GM19240 (cell line): ENCODE data around the gene SDHAF3.
"Not testable (repeated sequence)": the region's sequence is repeated elsewhere in the genome, so short reads cannot be mapped to it uniquely, and the experiment has no call there.

Source experiments
- DNase-seq: peaks from one replicate; pipeline ENCODE4 v3.0.0; 2011; ENCODE audit warnings: low spot score; ENCODE audit not compliant: insufficient read length

Gene SDHAF3

DNA sequence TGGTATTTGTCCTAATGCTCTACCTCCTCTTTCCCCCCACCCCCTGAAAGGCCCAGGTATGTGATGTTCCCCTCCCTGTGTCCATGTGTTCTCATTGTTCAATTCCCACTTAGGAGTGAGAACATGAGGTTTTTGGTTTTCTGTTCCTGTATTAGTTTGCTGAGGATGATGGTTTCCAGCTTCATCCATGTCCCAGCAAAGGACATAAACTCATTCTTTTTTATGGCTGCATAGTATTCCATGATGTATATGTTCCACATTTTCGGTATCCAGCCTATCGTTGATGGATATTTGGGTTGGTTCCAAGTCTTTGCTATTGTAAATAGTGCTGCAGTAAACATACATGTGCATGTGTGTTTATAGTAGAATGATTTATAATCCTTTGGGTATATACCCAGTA lies 5.6 kb downstream of the SDHAF3 start:
- not testable (repeated sequence) for DNase-seq

DNA sequence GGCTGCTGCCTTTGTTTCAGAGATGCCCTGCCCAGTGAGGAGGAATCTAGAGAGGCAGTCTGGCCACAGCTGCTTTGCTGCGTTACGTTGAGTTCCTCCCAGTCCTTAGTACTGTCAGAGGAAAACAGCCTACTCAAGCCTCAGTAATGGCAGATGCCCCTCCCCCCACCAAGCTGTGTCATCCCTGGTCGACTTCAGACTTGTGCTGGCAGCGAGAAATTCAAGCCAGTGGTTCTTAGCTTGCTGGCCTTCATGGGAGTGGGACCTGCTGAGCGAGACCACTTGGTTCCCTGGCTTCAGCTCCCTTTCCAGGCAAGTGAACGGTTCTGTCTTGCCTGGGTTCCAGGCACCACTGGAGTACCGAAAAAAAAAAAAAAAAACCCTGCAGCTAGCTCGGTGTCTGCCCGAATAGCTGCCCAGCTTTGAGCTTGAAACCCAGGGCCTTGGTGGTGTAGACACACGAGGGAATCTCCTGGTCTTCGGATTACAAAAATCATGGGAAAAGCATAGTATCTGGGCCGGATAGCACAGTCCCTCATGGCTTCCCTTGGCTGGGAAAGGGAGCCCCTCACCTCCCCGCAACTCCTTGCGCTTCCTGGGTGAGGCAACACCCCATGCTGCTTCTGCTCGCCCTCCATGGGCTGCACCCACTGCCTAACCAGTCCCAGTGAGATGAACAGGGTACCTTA lies 9.1 kb downstream of the SDHAF3 start:
- no peak for DNase-seq

DNA sequence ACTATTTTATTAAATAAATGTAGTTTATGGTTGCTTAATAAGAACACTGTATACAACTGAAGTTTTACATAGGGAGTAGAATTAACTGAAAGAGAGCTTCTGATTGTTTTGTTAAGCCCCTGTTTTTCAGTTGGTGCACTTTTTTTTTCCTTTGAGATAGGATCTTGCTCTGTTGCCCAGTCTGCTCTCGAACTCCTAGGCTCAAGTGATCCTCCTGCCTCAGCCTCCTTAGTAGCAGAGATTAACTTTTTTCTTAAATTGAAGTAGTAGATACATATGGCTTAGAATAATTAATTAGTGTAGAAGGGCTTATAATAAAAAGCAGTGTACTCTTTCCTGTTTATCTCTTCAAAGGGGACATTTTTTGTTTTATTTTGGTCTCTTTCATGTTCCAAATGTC lies 11.2 kb downstream of the SDHAF3 start:
- DNase-seq = no peak

DNA sequence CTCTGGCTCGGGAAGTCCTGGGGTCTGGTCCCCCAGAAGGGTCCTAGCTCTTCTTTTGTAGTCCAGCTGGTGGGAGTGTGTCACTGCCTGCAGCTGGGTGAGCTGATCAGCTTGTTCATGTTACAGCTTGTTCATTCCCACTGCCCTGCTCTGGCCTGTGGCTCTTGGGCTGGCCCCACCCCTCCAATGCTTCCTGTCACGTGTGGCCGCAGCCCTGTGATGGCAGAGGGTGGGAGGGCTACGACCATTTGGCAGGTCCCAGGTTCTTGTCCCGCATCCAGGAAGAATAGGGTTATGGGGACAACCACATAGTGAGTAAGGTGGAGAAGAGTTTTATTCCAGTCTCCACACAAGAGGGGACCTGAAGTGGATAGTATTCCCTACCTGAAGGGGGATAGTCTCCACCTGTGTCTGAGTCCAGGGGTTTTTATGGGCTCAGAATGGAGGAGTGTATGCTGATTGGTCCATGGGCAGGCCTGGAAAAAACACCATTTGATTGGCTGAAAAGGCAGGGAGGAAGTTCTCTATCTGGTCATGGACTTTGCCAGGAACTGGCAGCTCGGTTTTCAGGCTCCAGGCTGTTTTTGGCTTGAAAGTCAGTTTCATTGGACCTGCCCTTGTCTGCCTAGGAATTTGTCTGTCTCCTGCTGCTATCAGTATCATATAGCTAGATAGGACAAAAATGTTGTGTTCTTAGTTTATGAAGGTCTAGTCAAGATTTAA lies 13.1 kb downstream of the SDHAF3 start:
- DNase-seq = no peak

DNA sequence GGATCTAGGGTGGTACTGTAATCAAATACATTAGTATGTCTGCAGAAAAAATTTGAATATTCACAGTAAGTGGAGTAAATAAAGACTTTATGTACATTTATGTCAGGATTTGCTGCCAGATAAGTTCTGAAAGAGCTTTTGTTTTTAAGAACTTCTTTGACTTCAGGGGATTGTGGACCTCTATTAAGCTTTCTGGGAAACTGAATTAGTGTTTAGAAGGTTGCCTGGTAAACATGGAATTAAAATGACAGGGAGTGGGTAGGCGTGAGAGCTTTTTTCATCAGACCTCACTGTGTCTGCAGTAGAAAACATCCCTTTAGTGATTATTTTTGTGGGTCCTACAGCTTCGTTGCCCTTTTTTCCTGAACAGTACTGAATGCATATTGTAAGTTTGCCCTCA lies 15.7 kb downstream of the SDHAF3 start:
- DNase-seq = no peak

DNA sequence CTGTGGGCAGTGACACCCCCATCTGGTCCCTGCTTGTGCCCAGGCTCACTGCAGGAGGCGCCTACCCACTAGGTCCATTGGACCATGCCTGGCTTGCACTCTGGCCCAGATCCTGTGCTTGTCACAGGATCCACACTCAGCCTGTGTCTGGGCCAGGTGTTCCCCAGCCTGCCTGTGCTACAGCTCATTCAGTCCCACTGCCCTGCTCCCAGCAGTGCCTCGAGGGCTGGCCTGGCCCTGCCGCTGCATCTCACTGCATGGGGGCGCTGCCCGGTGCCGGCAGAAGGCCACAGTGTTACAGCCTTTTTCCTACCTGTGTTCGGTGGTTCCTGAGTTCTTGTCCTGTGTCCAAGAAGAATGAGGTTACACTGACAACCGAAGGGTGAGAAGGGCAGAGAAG lies 21.3 kb downstream of the SDHAF3 start:
- no peak for DNase-seq

DNA sequence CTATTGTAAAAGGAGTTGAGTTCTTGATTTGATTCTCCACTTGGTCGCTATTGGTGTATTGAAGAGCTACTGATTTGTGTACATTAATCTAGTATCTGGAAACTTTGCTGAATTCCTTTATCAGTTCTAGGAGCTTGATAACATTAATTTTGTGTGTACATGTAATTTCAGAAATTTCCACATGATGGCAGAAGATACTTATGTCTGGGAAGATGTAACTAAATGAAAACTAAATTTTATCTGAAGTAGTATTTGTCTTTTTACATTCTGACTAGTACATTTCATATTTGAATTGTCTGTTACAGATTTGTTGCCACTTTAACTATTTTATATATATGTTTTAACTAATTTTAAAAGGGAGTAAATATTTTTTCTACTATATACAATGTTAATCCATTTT lies 27.6 kb downstream of the SDHAF3 start:
- no peak for DNase-seq

DNA sequence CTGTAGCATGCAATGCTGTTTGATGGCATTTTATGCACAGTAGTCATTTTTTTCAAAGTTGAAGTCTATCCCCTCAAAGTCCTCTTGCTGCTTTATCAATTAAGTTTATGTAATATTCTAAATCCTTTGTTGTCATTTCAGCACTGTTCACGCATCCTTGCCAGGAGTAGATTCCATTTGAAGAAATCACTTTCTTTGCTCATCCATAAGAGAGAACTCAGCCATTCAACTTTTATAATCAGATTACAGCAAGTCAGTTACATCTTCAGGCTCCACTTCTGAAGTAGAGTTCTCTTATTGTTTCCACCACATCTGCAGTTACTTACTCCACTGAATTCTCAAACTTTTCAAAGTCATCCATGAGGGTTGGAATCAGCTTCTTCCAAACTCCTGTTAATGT lies 32.3 kb downstream of the SDHAF3 start:
- DNase-seq = no peak

DNA sequence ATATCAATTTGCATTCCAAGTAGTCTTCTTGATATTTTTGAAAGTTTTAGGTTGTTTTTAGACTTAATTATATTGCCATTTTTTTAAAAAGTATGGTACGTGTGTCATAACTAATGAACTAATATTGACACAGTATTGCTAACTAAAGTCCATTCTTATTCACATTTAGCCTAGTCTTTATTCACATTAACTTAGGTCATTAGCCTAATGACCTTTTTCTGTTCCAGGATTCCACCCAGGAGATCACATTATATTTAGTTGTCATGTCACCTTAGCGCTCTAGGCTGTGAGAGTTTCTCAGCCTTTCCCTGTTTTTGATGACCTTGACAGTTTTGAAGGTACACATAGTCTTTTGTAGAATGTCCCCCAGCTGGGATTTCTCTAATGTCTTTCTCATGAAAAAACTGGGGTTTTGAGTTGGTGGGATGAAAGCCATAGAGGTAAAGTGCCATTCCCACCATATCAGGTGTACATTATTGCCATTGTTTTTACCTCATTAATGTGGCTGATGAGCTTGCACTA lies 38.5 kb downstream of the SDHAF3 start:
- no peak for DNase-seq

DNA sequence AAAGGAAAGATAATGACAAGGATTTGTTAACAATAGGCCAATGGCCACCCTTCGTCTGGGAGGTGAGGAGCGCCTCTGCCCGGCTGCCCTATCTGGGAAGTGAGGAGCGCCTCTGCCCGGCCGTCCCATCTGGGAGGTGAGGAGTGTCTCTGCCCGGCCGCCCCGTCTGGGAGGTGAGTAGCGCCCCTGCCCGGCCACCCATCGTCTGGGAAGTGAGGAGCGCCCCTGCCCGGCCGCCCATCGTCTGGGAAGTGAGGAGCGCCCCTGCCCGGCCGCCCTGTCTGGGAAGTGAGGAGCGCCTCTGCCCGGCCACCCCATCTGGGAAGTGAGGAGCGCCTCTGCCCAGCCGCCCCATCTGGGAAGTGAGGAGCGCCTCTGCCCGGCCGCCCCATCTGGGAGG lies 42.5 kb downstream of the SDHAF3 start:
- not testable (repeated sequence) for DNase-seq

DNA sequence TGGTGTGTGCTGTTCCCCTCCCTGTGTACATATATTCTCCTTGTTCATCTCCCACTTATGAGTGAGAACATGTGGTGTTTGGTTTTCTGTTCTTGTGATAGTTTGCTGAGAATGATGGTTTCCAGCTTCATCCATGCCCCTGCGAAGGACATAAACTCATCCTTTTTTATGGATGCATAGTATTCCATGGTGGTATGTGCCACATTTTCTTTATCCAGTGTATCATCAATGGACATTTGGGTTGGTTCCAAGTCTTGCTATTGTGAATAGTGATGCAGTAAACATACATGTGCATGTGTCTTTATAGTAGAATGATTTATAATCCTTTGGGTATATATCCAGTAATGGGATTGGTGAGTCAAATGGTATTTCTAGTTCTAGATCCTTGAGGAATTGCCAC lies 44.1 kb downstream of the SDHAF3 start:
- DNase-seq = not testable (repeated sequence)

DNA sequence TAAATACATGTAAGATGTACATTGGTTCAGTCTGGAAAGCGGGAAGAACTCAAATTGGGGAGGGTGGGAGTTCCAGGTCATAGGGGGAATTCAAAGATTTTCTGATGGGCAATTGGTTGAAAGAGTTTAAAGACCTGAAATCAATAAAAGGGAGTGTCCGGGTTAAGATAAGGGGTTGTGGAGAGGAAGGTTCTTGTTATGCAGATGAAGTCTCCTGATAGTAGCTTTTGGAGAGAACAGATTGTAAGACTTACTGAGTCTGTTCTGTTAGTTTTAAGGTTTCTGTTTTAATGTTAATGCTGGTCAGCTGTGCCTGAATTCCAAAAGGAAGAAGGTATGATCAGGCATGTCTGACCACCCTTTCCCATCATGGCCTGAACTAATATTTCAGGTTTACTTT lies 48.8 kb downstream of the SDHAF3 start:
- DNase-seq = no peak

DNA sequence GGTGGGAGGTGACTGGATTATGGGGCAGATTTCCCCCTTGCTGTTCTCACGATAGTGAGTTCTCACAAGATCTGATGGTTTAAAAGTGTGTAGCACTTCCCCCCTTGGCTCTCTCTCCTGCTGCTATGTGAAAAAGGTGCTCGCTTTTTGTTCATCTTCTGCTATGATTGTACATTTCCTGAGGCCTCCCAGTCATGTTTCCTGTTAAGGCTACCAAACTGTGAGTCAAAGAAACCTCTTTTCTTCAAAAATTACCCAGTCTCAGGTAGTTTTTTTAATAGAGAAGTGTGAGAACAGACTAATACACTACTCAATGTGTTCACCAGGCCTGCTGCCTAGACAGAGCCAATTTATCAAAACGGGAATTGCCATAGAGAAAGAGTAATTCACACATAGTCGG lies 49.7 kb downstream of the SDHAF3 start:
- no peak for DNase-seq

DNA sequence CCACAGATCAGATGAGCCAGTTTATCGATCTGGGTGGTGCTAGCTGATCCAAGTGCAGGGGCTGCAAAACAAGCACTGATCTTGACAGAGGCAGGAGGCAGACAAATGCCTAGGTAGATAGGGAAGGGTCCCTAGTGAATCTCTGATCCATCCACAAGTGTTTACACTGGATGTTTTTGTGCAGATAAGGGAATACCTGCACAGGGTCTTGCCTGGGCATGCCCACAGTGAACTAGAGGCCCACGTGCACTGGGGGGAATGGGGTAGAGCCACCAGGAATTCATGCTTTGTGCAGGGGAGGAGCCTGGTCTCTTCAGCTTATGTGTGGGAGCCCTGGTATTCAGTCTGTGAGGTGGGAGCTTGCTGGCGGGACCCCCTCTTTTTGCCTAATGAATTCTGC lies 50.3 kb downstream of the SDHAF3 start:
- DNase-seq = no peak

DNA sequence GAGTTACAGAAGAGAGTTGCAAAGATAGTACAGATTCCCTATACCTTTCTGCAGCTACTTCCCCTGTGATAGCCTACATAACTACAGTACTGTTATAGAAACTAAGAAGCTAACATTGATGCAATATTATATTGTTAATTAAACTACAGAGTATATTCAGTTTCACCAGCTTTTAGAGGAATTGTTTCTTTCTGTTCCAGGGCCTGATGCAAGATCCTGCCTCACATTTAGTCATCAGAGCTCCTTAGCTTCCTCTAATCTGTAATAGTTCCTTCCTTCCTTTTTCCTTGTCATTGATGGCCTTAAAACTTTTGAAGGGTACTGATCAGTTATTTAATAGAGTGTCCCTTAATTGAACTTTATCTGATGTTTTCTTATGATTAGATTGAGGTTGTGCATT lies 56.8 kb downstream of the SDHAF3 start:
- no peak for DNase-seq

DNA sequence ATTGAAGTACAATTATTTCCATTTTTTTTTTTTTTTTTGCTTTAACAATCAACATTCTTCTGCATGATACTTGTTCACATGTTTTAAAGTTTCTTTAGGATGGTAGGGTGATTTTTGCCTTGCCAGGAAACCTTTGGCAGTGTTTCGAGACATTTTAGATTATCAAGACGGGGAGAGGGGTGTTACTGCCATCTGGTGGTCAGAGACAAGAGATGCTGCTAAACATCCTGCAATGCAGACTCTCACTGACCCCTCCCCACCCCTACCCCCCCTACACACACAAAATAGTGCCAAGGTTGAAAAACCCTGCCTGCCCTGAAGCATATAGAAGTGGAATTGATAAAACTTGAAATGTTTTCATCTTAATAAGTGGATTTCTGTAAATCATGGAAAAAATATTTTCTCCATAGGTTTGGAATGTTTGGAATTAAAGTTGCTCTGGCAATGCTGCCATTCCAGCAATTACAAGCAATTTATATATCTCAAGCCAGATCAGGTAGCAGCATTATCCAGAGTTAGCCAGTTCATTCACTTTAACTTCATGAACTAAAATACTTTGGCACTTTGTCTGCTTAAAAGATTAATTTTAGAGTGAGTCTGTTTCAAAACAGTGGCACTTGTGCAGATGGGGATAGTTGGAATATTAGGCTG lies 62.1 kb downstream of the SDHAF3 start:
- DNase-seq = peak; percentile 23

DNA sequence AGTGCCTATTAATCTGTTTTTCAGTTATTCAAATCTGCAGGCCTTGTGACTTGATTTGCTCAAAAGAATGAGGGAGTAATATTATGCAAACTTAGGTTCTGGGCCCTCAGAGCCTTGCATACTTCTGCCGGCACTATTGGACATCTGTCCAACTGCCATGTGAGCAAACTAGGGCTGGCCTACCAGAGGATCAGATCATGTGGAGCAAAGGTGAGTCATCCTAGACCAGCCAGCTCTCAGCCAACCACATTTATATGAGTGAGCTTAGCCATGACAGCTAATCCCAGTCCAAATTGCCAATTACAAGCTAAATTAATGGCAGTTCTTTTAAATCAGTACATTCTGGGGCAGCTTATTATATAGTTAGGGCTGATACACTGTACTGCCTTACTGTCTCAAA lies 69.6 kb downstream of the SDHAF3 start:
- DNase-seq = no peak

DNA sequence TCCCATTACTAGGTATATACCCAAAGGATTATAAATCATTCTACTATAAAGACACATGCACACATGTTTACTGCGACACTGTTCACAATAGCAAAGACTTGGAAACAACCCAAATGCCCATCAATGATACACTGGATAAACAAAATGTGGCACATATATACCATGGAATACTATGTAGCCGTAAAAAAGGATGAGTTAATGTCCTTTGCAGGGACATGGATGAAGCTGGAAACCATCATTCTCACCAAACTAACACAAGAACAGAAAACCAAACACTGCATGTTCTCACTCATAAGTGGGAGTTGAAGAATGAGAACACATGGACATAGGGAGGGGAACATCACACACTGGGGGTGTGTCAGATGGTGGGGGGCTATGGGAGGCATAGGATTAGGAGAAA lies 78.7 kb downstream of the SDHAF3 start:
- not testable (repeated sequence) for DNase-seq

DNA sequence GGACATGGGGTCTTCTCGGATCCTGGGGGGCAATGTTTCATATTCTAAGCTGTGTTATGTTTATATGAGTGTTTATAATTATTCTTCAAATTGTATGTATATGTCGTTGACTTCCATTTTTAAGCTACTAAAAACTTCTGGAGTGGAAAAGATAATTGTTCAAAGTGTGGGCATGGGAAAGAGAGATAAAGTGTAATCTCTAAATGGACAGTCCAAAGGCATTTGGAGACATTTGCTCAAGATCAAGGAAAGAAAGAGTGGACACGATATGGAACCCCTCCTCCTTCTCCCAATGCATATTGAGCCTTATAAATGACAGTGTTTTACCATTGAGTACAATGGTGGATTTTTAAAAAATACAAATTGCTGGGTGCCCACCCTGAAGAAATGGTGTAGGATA lies 81.1 kb downstream of the SDHAF3 start:
- DNase-seq = no peak

DNA sequence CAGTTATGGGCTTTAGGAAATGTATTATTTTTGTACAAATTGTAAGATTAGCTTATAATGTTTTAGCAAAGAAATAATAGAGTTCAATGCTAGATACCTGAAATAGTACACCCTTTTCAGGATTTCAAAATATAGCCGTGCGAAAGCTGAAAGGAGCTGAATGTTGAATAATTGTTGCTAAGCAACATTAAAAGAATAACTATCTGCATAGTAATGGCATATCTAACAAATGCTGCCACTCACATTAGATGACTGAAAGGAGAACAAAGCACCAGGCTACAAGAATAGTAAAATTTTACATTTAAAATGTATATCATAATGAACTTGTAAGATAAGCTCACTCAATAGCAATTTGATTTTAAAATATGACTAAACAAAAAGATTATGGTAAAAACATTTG lies 82.5 kb downstream of the SDHAF3 start:
- no peak for DNase-seq

DNA sequence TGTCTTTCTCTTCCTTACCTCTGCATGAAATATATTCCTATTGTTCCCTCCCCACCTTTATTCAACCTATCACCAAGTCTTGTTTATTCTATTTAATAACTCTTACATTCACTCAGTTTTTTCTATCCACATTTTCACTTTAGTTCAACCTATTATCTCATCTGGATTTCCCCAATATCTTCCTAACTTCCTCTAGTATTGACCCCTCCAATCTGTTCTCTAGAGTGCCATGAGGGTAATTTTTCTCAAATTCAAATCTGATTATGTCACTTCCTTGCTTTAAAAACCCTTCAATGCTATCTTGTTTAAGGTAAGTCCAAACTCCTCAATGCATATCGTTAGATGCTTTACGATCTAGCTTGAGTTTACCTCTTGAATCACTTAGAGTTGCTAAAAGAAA lies 86.5 kb downstream of the SDHAF3 start:
- DNase-seq = no peak

DNA sequence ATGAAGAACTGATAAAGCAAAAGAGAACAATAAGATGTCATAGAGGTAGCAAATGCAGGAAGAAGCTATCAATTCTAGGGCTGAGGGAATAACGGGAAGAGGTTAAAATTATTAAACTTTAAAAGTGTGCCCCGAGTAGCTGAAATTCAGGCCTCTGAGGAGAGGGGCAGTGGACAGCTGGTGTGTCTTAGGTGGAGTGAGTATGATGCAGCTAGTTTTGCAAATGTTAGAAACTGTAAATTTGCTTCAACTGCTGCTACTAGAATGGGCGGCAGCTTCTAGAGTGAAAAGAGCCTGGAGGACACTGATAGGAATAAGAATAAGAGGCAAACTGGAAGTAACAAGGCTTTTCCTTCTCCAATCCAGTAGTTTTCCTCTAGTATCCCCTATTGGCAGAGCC lies 87.3 kb downstream of the SDHAF3 start:
- no peak for DNase-seq

DNA sequence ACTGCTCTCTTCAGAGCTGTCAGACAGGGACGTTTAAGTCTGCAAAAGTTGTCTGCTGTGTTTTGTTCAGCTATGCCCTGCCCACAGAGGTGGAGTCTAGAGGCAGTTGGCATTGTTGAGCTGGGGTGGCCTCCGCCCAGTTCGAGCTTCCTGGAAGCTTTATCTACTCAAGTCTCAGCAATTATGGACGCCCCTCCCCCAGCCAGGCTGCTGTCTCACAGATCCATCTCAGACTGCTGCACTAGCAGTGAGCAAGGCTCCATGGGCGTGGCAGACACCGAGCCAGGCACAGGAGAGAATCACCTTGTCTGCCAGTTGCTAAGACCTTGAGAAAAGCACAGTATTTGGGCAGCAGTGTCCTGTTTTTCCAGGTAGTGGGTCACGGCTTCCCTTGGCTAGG lies 98.1 kb downstream of the SDHAF3 start:
- DNase-seq = no peak
